Spinal cord (tissue), 10 donors: Measurements from ENCODE around the gene EPB41L4B. TPM values are rescaled to one million over a fixed set of nuclear protein-coding genes. Genes with fewer than 3 reads are reported as not detected.
"Not testable (repeated sequence)": the region's sequence is repeated elsewhere in the genome, so short reads cannot be mapped to it uniquely, and the experiment has no call there.

ENCODE experiments used
- DNase-seq, 6 donors: peaks; one replicate each; pipeline versions ENCODE4 v3.0.0 to v3.0.0-alpha.2; 2013 to 2015; ENCODE audit warnings: low spot score in 6 of 6, low read depth in 4 of 6
- H3K27ac ChIP-seq: one replicate; pipeline ENCODE4 v1.5.1; 2013; ENCODE audit warnings: low read depth, low read length, control low read depth
- H3K27me3 ChIP-seq: one replicate; pipeline ENCODE4 v1.6.1; 2013; ENCODE audit warnings: low read length; ENCODE audit not compliant: control insufficient read depth, insufficient read depth
- H3K36me3 ChIP-seq: one replicate; pipeline ENCODE4 v1.6.1; 2013; ENCODE audit warnings: low read length; ENCODE audit not compliant: control insufficient read depth, insufficient read depth
- H3K4me1 ChIP-seq: one replicate; pipeline ENCODE4 v1.6.1; 2013; ENCODE audit warnings: low read length; ENCODE audit not compliant: control insufficient read depth, insufficient read depth
- H3K4me3 ChIP-seq: one replicate; pipeline ENCODE4 v1.5.1; 2013; ENCODE audit warnings: low read depth, low read length, control low read depth
- H3K9me3 ChIP-seq: one replicate; pipeline ENCODE4 v1.6.1; 2013; ENCODE audit warnings: low read length; ENCODE audit not compliant: control insufficient read depth, insufficient read depth
- WGBS: methylation state at CpG from one replicate; pipeline ENCODE4 v1.1.5; 2013; ENCODE audit warnings: missing lambda C conversion rate; ENCODE audit not compliant: insufficient coverage; 5-methylcytosine and 5-hydroxymethylcytosine counted together
- polyA plus RNA-seq, 2 donors: library from polyadenylated mRNA; unstranded; fragments of 120-200 nt; gene quantifications; one replicate each; pipeline ENCODE4 v1.2.1, GENCODE V29; 2013; ENCODE audit not compliant: insufficient read length in 2 of 2
- total RNA-seq, 2 donors: library from RNA; depleted of rRNA in 1 of 2; stranded (reverse); fragments of 120-200 nt in 1 of 2; fragments of >200 nt in 1 of 2; gene quantifications; one replicate each; pipeline versions ENCODE4 v1.2.3 to v1.2.4, GENCODE V29; 2013 to 2014
- donor health status: healthy.

EPB41L4B gene
- total and polyA plus RNA-seq, 4 donors = 12.2 to 42.8 (median 30.6) TPM

DNA sequence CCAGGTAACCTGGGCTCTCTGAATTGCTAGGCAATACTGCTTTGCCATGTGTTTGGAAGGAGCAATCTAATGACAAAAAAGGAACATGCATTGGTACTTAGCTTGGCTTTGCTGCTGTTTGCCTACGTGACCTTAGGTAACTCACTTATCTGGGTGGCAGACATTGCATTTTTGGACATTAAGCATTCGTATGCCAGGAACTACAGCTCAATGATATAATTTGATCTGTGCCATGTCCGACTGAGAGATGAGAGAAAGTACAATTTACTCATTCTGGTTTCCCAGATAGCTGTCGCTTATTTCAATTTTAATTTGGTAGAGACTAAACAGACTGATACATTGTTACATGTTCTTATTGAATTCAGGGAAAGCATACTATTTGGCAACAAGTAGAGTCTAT is 90.6 kb downstream of the EPB41L4B start:
- Histone ChIP-seq H3K4me3 (no peak overlapping the region), H3K36me3 (no peaks in the 10 kb centered on the region), H3K27me3 (no peaks in the 10 kb centered on the region), H3K4me1 (peaks cover 5% of the 10 kb centered on the region), H3K27ac (no peak overlapping the region), H3K9me3 (no peaks in the 10 kb centered on the region)
- 100% methylated on average over 2 of the region's 4 CpGs for WGBS
- DNase-seq = no peak

DNA sequence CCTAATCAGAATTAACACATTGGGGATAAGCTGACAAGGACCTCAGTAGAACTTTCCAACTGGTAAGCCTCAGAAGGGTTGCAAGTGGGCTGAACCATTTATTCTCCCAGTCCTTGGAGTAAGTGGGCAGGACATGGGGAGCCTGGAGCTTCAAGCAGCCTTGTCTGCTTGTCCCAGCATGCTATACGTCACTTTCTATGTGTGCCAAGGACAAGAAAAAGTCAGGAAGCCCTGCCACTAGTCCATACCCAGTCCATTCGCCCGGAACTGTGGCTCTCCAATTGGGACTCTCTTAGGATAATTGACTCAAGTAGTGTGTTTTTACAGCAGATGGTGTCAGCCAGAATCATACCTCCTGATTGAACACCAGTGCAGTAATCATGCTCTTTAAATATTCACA is 91.2 kb downstream of the EPB41L4B start:
- no peak for DNase-seq
- no peak overlapping the region for H3K4me3 ChIP-seq
- no peak overlapping the region for H3K27ac ChIP-seq
- no peaks in the 10 kb centered on the region for H3K27me3 ChIP-seq
- no peaks in the 10 kb centered on the region for H3K36me3 ChIP-seq
- H3K4me1 ChIP-seq = peaks cover 5% of the 10 kb centered on the region
- H3K9me3 ChIP-seq = no peaks in the 10 kb centered on the region
- WGBS = 97% methylated on average over 3 of the region's 3 CpGs

DNA sequence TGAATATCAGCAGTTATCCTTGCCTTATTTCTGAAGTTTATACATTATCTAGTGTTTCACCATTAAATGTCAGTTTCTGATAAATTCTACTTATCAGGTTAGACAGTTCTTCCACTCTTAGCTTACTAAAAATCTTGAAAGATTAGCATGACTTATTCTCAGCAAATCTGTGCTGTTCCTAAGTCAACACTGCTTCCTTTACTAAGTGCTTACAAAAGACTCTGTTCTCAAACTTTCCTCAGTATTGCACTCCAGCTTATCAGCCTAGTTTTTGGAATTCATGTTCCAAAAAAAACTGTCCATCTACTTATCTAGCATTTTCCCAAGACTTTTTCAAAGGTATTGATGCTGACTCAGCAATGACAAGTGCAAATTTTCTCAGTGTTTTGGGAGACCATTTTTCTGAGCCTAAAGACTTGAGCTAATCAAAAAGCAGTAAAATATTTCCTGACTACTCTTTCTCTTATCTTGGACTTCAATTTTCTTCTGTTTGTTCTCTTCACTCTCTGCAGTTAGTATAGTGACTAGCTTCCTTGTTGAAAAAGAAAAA is 92.7 kb downstream of the EPB41L4B start:
- Histone ChIP-seq H3K4me1 (peaks cover 5% of the 10 kb centered on the region), H3K4me3 (no peak overlapping the region), H3K27ac (no peak overlapping the region), H3K9me3 (no peaks in the 10 kb centered on the region), H3K27me3 (no peaks in the 10 kb centered on the region), H3K36me3 (peaks cover under 1% of the 10 kb centered on the region)
- DNase-seq = no peak

DNA sequence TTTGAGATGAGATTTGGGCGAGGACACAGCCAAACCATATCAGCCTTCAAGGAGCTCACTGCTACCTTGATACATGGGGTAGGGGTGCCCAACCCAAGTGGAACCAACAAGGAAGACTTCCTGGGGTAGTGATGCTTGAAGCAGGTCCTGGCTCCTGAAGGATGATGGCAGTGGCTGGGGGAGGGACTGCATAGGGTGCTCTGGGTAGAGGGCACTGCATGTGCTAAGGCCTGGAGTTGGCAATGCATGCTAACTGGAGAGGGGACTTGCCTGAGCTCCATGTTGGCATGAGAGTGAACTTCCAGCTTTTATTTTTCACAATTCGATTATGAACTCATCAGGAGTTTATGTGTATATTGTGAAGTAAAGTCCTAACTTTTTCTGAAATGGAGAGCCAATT is 95.2 kb downstream of the EPB41L4B start:
- DNase-seq = no peak
- WGBS = no CpG with 5 or more reads among the region's 2 CpGs
- H3K27ac ChIP-seq = no peak overlapping the region

DNA sequence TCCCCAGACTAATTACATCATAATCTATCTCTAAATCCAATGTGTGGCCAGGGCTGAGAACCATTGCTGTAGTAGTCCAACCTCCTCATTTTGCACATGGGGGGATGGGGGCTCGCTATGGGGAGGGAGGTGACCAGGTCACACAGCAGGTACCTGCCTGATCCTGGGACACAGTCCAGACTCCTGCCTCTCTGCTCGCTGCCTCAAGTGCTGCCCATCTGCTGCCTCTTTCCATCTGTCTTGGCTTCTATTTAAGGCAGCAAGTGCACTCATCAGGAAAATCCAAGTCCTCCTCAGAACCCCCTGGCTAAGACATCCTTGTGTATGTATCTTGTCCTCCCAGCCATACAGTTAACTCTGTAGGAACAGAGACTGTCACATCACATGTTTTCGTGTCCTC is 96.1 kb downstream of the EPB41L4B start:
- Histone ChIP-seq H3K9me3 (no peaks in the 10 kb centered on the region), H3K36me3 (peaks cover 4% of the 10 kb centered on the region), H3K4me3 (no peak overlapping the region), H3K27me3 (no peaks in the 10 kb centered on the region), H3K27ac (no peak overlapping the region), H3K4me1 (no peaks in the 10 kb centered on the region)
- no peak for DNase-seq
- WGBS = 64% methylated on average over 3 of the region's 3 CpGs

More for the DNA sequence above, 95.2 kb downstream of the EPB41L4B start:
- H3K36me3 ChIP-seq = peaks cover 4% of the 10 kb centered on the region
- no peaks in the 10 kb centered on the region for H3K9me3 ChIP-seq
- H3K4me3 ChIP-seq = no peak overlapping the region
- H3K27me3 ChIP-seq = no peaks in the 10 kb centered on the region
- no peaks in the 10 kb centered on the region for H3K4me1 ChIP-seq

DNA sequence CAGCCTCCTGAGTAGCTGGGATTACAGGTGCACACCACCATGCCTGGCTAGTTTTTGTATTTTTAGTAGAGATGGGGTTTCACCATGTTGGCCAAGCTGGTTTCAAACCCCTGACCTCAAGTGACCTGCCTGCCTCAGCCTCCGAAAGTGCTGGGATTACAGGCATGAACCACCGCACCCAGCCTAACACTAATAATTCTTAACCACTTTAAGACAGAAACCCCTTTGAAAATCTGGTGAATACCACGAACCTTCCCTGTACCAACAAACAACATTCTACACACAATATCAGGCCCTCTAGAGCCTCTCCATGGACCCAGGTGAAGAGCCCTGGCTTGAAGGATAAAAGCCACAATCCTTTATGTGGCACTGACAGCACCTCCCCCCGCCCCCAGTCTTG is 102.6 kb downstream of the EPB41L4B start:
- H3K4me1 ChIP-seq, H3K4me3 ChIP-seq, H3K9me3 ChIP-seq, H3K27ac ChIP-seq, H3K27me3 ChIP-seq, DNase-seq: not testable (repeated sequence)
- peaks cover 34% of the 10 kb centered on the region for H3K36me3 ChIP-seq
- WGBS = 96% methylated on average over 4 of the region's 4 CpGs

DNA sequence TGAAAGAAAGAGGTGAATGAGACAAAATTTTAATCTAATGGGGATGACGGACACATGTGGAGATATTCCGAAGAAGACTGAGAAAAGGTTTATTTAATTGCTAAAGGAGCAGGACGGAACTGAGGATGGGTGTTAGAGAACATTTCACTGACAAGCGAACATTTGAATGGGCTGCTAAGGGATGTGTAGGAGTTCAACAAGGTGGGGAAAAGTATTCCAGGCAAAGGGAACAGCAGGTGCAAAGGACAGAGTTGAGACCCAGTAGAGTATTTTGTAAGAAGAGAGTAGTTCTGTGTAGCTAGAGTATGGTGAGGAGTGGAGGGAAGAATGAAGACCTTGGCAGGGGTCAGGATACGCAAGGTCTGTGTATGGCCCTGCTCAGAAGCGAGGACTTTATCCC is 106.4 kb downstream of the EPB41L4B start:
- Histone ChIP-seq H3K9me3 (no peaks in the 10 kb centered on the region), H3K27ac (no peak overlapping the region), H3K4me3 (no peak overlapping the region), H3K27me3 (no peaks in the 10 kb centered on the region), H3K4me1 (peaks cover 4% of the 10 kb centered on the region), H3K36me3 (peaks cover 43% of the 10 kb centered on the region)
- no peak for DNase-seq
- WGBS = 88% methylated on average over 6 of the region's 6 CpGs

DNA sequence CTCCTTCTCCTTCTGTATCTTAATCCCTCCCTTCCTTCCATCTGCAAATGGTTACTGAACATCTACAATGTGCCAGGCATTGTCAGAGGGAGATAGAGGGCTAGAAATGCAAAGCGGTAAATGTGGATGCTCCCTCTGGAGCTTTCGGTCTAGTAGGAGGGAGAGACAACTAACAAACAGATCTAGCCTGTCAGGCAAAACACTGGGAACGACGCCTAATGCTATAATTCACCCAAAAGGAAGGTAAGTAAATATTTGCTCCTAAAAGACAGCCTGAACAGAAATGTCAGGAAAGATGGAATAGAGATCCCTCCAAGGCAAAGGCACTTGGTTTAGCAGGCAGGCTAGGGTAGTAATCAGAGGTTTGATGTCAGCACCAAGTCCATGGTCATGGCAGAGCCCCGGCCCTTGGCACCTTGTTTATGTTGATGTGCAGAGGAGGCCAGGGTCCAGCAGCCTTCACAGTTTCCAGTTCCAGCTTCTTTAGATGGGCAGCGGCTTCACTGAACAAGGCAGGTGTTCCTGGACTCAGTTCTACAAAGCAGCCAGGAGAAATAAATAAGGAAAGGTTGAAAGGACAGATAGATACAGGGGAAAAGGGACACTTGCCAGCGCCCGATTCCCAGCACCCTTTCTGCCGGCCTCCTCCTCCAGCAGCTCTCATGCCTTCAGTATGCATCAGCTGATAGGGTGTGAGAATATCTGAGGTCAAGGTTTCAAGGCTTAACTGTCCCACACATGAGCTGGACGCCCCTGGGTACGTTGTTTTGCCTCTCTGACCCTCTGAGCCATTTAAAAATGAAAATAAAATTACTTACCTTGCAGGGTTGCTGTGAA is 107.4 kb downstream of the EPB41L4B start:
- no peaks in the 10 kb centered on the region for H3K9me3 ChIP-seq
- H3K27me3 ChIP-seq = no peaks in the 10 kb centered on the region
- peaks cover 4% of the 10 kb centered on the region for H3K4me1 ChIP-seq
- H3K27ac ChIP-seq = no peak overlapping the region
- peak in 1 of 6 donors; percentile 9 for DNase-seq
- WGBS = 58% methylated on average over 2 of the region's 11 CpGs
- peaks cover 43% of the 10 kb centered on the region for H3K36me3 ChIP-seq
- no peak overlapping the region for H3K4me3 ChIP-seq

DNA sequence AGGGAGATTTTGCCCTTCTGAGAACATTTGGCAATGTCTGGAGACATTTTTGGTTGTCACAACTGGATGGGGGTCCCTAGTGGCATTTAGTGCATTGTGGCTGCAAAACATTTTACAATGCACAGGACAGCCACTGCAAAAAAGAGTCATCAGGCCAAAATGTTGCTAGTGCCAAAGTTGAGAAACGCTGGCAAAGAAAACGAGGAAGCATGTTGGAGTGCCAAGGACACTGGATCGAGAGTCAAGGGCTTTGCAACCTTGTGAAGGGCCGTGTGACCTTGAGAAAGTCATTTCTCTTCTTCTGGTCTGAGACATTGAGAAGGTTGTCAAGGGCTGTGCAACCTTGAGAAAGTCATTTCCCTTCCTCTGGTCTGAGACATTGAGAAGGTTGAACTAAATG is 108.1 kb downstream of the EPB41L4B start:
- DNase-seq = no peak
- peaks cover 43% of the 10 kb centered on the region for H3K36me3 ChIP-seq
- peaks cover 4% of the 10 kb centered on the region for H3K4me1 ChIP-seq
- H3K27me3 ChIP-seq = no peaks in the 10 kb centered on the region
- H3K4me3 ChIP-seq = no peak overlapping the region
- no peaks in the 10 kb centered on the region for H3K9me3 ChIP-seq
- WGBS = 57% methylated on average over 4 of the region's 4 CpGs
- no peak overlapping the region for H3K27ac ChIP-seq

DNA sequence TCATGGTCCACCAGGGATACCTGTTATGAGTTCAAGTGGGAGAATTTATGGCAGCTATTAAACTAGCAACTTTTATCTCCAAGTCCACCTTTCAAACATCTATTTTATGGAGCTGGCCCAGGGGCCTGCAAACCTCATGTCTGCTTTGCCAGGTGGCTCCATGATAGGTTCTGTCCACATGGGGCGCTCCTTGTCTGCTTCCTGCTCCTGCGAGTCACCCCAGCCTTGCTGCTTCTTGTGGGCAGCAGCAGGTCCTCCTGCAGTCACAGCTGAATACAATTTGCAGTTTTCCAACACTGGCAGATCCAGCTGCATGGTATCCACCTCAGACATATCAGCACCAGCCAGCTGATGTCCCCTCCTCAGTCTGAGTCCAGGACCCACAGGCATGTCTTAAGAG is 114.2 kb downstream of the EPB41L4B start:
- Histone ChIP-seq H3K4me3 (no peak overlapping the region), H3K27ac (no peak overlapping the region), H3K27me3 (no peaks in the 10 kb centered on the region), H3K4me1 (peaks cover 6% of the 10 kb centered on the region), H3K9me3 (no peaks in the 10 kb centered on the region), H3K36me3 (peaks cover 41% of the 10 kb centered on the region)
- 91% methylated on average over 2 of the region's 2 CpGs for WGBS
- no peak for DNase-seq
